NCI-H526 (cell line): ENCODE data around the gene SDCCAG8.

ENCODE experiments used
- DNase-seq, 2 experiments: peaks; one replicate each; lab custom pipeline; 2025; lab: John Stamatoyannopoulos, UW

Gene SDCCAG8

GRCh38 chr1:243455760-243456651 lies 200.2 kb downstream of the SDCCAG8 start:
- no peak for DNase-seq

- no peak for DNase-seq
These were observed 201.6 kb downstream of the SDCCAG8 start for GRCh38 chr1:243457363-243457982.

GRCh38 chr1:243459059-243459458 lies 203.2 kb downstream of the SDCCAG8 start:
- no peak for DNase-seq

- DNase-seq = no peak
These were observed 205.9 kb downstream of the SDCCAG8 start for GRCh38 chr1:243461700-243462099.

DNA sequence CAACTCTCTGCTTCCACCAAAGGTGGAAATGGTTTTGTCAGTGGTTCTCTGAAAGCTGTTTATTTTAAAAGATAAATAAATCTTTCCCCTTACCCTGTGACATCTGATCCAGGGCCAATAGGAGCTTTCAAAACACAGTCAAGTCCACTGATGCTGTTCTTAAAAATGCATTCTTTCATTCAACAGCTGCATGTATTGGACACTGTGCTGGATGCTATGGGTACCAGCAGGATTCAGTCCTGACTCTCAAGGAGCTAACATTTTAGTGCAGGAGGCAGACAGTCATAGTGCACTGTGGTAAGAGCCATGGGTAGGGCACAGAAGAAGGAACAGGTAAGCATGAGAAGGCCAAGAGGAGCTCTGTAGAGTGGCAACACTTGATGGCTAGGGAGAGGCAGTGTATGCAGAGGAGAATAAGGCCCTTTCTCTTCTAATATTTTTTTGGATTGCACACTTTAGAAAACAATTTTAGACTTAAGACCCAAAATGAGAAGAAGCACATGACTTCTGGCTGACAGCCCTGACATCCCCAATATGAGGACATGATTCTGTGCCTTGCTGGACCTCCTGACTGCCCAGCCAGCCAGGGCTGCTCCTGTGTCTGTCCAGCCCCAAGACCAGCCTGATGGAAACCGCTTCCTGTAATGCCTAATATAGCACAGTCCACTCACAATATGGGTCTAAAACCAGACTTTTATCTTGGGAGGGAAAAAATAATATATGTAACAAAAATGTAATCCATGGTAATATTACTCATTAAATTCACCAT lies 207.3 kb downstream of the SDCCAG8 start:
- DNase-seq = no peak

DNA sequence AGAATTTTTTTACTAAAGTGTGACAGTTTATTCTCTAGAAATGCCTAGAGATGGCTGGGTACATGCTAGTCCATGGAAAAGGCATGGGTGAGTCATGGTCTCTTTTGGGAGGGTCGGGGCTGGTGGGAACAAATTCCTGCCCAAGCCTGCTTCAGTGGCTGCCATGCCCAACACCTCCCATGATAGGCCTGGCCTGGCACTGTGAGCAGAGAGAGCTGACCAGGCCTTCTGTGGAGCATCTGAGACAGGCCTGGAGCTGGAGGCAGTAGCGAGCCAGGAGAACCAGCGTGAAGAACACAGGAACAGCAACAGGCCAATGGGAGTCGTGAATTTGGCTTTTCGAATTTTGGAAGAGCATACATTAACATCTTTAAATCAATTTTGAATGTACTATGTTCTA lies 209.2 kb downstream of the SDCCAG8 start:
- DNase-seq = no peak

GRCh38 chr1:243465738-243466137 lies 209.9 kb downstream of the SDCCAG8 start:
- no peak for DNase-seq

DNA sequence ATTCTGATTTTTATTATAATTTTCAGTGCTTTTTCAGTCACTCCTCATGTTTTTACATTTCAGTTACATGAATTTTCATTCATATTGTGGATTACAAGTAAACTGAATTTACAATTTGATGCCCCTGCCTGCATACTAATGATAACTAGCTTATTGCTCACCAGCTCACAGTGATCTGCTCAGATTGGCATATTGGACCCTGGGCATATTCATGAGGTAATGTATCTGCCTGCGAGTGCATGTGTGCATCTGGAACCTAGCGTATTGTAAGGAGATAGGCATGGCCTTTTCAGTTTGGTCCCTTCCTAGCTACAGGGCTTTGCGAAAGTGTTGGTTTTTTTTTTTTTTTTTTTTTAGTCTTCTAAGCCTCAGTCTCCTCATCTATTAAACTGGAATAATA lies 213.7 kb downstream of the SDCCAG8 start:
- DNase-seq = no peak

DNA sequence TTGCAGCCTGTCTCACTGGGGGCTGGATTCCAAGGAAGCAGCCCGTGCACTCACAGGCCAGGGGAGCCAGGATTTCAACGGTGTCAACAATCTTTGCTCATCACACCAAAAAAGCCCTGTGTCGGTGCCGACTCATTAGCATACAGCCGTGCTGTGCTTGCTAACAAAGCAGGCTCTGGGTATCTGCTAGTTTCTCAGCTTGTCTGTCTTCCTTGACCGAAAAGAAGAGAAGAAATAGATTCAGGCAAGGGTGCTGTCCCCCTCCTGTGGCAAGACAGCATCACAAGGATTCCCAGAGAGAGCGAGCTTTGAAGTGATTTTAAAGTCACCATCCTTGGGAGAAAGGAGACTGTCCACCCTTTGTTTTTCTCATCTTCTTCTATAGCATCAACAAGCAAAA lies 214.7 kb downstream of the SDCCAG8 start:
- peak in 1 of 2 experiments; percentile 3 for DNase-seq

GRCh38 chr1:243471026-243471685 lies 215.3 kb downstream of the SDCCAG8 start:
- no peak for DNase-seq

DNA sequence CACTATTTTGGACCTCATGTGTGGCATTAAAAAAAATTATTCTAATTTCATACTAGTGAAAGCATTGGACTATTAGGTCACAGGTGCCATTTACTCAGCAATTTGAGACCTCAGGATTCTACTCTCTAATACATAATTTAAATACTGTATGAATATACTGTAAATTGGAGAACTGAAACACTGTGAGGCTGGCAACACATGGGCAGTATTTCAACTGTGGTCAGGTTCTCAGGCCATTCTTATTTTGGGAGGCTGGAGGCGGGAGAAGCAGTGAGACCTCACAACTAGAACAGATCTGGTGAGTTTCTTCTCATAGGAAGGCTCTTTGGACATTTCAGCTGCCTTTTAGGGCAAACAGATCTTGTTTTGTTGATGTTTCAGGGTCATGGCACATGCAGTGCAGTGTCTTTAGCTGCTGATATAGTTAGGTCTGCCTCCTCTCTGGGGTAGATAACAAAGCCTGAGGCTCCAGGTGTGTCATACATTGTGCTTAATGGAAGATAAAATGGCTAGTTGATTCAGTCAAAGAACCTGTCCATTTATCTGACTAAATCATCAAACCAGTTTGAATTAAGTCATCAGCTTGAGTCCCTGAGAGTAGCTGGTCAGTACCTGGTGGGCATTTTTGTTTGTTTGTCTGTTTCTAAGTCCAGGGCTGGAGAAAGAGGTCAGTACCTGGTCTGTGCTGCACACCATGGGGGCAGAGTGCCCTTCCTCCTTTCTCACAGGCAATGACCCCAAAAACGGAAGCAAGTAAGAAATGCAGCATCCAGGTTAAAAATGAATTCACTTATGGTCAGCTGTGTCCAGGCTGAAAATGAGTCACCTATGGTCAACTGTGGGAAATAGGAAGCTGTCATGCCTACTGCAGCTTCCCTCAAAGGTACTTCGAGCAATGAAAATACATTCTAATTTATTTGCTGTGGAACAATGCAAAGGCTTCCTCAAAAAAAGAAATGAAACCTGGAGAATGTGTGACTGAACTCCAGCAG lies 216.2 kb downstream of the SDCCAG8 start:
- no peak for DNase-seq

GRCh38 chr1:243473227-243474135 lies 217.6 kb downstream of the SDCCAG8 start:
- DNase-seq = no peak

- no peak for DNase-seq
These were observed 218.5 kb downstream of the SDCCAG8 start for GRCh38 chr1:243474136-243474881.

DNA sequence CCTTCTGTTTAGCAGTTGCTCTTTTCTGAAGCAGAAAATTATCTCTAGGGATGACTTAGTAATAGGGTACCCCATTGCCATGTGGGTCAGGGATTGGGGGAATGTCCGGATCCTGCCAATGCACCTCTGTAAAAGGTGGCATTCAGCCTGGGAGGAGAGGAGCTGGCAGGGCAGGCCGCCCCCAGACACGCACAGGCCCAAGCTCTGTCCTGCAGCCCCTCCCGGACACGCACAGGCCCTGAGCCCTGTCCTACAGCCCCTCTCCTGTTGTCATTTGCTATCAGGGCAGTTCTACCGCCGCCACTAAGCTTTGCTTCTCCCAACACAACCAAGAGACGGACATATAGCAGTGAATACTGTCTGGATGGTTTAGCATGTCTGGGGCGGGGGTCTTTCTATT lies 219.1 kb downstream of the SDCCAG8 start:
- no peak for DNase-seq

DNA sequence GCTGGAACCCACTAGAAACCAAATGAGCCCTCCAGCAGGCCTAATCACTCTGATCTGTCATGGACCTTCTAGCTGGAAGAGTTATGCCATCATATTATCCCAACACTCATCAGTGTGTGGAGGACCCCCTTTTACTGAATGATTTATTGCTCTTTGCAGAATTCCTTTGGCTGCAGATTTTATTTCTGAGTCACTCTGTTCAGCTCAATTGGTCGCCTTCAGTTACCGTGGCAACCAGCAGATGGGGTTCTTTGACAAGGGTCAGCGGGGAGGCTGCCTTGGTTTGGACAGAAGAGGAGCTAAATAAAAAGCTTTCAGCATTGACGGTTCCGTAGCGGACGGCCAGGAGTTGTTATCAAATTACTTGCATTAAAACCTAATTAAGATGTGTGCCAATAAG lies 220.1 kb downstream of the SDCCAG8 start:
- no peak for DNase-seq

DNA sequence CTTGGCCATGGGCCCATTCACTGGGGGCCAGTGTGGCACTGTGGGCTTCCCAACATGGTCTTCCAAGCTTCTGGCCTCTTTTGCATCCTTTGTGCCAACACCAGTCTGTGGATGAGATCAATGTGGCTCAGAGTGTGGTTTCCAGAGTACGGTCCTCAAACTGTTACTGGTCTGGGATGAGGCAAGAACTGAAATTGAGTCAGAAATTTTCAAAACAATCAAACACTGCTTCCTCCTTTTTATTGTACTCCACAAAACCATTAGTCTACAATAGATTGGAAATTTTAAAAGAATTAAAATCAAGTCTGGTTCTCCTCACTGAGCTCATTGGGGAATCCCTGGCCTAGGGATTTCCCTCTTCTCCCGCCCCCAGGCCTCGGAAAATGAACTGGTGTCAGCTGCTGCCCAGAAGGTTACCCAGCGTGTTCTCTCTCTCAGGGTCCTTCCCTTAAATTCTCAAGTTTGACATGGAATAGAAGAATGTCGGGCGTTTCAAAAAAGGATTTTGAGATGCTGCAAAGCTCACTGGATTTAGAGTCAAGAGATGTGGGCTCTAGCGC lies 222.0 kb downstream of the SDCCAG8 start:
- no peak for DNase-seq

DNA sequence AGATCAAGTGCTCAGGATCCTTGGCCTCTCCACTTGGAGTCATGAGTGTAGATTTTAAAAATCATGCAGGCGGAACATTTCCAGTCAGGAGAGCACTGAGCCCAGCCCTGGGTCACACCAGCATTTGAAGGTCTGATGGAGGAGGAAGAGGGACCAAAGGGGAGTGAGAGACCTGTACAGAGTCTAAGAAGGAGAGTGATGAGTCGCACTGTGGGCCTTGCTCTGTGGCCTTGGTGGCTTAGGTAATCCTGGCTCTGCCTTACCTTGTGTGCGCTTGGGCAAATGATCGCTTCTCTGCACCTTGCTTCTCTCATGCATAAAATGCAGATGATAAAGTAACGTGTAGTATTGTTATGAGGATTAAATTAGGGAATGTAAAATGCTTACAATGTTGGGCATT lies 225.3 kb downstream of the SDCCAG8 start:
- no peak for DNase-seq

GRCh38 chr1:243482141-243483022 lies 226.5 kb downstream of the SDCCAG8 start:
- peak; percentile 60 to 73 for DNase-seq
